NCI-H1417 treated with DMSO at 0.1 percent for 48 hours (cell line): ENCODE results near the gene TTC1.
"Not testable (repeated sequence)": the region's sequence is repeated elsewhere in the genome, so short reads cannot be mapped to it uniquely, and the experiment has no call there.

Source experiments
- DNase-seq: peaks from one replicate; lab custom pipeline; 2025; lab: John Stamatoyannopoulos, UW

The TTC1 gene

GRCh38 chr5:160008877-160009590 lies at the start of gene TTC1:
Gene TTC1, plus strand, starts transcription at chr5:160009139. Its CDS starts 1,390 bp downstream, at chr5:160010529.
- DNase-seq: peak; percentile 81

DNA sequence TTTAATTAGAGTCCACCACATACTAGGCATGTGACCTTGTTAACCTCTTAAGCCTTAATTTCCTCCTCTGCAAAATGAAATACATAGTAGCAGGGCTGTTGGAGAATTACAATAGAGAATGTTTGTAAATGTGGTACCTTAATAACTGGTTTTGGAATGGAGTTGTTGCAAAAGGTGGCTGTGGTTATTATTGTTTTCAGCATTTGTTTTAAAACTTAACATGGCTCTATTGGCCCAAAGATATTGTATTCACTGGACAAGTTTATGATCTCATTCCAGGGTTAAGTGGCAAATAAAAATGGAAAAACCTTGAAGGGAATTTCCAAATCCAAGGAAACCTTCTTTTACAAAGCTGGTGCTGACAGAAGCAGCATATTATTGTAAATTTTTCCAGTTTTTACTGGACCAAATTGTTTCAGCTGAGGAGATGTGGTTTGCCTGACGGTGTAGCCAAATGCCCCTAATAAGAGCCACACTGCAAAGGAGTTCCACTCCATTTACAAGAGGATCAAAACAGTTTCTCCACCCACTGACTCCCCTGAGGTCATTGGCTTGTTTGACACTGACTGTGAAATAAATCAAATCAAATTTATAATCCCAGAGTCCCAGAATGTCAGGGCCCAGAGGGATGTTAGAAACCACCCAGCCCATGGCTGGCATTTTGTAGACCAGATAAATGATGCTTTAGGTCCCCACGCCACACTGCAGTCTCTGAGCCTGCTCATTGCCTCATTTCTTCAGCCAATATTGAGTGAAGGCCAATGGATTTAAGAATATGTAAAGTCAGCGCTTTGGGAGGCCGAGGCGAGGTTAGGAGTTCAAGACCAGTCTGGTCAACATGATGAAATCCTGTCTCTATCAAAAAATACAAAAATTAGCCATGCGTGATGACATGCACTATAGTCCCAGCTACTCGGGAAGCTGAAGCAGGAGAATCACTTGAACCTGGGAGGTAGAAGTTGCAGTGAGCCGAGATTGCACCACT lies 47.5 kb upstream of the TTC1 start:
- DNase-seq: no peak

GRCh38 chr5:159962214-159962613 lies 46.7 kb upstream of the TTC1 start:
- DNase-seq: no peak

DNA sequence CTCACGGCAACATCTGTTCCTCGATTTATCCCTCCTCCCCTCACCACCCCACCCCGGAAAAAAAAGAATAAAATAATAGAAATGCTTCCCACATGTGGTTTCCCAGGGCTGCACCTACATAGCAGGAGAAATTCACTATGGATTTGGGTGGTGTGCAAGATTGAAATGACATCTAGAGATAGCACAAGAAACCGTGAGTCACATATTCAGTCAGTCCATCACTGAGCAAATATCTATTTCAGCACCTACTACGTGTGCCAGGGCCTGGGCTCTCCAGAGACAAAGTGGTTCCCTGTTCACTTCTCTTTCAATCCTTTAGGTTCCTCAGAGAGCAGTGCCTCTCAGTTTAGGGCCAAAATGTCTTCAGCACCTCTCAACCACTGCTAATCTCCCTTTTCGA lies 45.0 kb upstream of the TTC1 start:
- no peak for DNase-seq

GRCh38 chr5:159965031-159965837 lies 43.7 kb upstream of the TTC1 start:
- DNase-seq: no peak

DNA sequence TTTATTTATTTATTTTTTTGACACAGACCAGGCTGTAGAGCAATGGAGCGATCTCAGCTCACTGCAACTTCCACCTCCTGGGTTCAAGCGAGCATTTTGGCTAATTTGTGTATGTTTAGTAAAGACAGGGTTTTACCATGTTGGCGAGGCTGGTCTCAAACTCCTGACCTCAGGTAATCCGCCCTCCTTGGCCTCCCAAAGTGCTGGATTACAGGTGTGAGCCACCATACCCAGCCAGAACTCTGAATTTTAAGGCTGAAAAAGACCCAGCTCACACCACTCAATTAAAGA lies 43.2 kb upstream of the TTC1 start:
- not testable (repeated sequence) for DNase-seq

DNA sequence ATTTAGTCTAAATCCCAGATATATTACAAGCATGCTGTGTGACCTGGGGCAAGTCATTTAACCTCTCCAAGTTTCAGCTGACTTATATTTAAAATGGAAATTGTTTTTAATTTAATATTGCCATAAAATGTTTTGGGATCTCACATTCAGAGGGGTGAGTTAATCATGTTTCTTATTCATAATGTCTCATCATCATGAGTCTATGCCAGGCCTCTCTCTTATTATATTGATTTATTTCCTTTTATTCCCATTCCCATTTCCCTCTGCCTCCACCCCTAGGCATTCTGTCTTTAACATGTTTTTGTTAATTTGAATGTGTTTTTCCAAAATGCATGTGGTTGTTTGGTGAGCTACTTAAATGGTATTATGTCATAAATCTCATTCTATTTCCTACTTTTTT lies 39.0 kb upstream of the TTC1 start:
- no peak for DNase-seq

GRCh38 chr5:159971038-159971437 lies 37.9 kb upstream of the TTC1 start:
- no peak for DNase-seq

- DNase-seq: no peak
Measured at GRCh38 chr5:159971514-159971913, 37.4 kb upstream of the TTC1 start.

DNA sequence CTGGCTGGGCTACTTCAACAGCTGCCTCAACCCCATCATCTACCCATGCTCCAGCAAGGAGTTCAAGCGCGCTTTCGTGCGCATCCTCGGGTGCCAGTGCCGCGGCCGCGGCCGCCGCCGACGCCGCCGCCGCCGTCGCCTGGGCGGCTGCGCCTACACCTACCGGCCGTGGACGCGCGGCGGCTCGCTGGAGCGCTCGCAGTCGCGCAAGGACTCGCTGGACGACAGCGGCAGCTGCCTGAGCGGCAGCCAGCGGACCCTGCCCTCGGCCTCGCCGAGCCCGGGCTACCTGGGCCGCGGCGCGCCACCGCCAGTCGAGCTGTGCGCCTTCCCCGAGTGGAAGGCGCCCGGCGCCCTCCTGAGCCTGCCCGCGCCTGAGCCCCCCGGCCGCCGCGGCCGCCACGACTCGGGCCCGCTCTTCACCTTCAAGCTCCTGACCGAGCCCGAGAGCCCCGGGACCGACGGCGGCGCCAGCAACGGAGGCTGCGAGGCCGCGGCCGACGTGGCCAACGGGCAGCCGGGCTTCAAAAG lies 36.9 kb upstream of the TTC1 start:
- no peak for DNase-seq

- no peak for DNase-seq
Measured at GRCh38 chr5:159972538-159973362, 36.2 kb upstream of the TTC1 start.

- no peak for DNase-seq
Measured at GRCh38 chr5:159975462-159976019, 33.4 kb upstream of the TTC1 start.

DNA sequence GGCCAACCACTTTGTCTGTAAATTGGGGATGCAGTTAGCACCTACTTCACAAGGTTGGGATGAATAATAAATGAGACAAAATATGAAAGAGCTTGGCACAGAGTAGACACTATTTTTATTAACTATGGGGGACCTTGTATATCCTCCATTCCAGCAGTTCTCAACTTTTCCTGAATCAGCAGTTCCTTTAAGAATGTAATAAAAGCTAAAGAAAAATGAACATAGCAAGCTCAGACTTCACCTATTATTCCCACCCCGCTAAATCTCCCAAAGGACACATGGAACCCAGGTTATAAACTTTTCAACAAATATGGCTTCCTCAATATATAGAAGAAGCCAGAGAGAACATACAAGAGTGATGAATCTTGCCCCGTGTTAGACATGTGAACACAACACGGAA lies 32.0 kb upstream of the TTC1 start:
- DNase-seq: no peak

DNA sequence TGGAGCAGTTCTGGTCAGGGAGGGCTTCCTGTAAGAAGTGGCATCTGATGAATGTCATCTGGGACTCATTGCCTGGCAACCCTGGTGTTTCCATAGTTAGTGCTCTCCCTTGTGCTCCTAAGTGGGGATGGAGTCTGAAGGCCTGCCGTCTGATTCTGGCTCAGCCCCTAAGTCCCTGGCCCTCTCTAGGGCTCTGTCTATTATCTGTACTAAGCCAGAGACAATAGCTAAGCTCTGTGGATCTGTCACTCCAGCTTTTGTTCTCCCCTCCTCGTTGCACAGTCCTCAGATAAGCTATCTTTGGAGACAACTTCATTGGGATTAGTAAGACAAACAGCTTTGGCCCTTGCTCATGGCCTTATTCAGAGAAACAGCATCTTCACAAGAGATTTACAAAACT lies 30.6 kb upstream of the TTC1 start:
- DNase-seq: no peak

DNA sequence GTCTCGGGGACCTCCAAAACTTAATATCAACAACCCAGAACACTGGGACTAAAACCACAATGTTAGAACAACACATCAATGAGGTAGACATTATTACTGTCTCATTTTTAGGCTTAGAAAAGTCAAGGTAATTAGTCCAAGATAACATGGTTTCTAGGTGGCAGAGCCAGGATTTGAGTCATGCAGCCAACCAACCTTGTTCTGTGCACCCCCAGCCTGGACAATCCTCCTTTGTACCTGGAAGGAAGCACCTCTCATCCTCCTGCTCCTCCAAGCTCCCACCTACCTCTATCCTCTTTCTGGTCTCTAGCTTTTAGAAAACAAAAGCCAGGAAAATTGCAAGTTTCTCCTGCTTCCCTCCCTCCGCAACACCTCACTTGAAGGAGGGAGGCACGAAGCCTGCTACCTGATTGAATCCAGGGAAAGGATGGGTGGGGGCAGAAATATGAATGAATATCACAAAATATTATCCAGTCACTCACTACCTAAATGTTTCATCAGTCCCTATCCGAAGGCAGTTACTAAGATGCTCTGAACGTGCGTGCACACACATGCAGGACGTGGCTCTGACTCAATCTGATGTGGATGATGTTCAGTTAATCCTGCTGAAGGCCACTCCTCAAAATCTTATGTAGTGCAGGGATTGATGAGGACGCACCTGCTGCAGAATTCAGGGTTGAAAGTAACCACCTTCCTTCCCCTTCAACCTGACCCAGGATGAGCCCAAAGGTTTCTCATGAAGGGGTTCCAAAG lies 26.3 kb upstream of the TTC1 start:
- no peak for DNase-seq

DNA sequence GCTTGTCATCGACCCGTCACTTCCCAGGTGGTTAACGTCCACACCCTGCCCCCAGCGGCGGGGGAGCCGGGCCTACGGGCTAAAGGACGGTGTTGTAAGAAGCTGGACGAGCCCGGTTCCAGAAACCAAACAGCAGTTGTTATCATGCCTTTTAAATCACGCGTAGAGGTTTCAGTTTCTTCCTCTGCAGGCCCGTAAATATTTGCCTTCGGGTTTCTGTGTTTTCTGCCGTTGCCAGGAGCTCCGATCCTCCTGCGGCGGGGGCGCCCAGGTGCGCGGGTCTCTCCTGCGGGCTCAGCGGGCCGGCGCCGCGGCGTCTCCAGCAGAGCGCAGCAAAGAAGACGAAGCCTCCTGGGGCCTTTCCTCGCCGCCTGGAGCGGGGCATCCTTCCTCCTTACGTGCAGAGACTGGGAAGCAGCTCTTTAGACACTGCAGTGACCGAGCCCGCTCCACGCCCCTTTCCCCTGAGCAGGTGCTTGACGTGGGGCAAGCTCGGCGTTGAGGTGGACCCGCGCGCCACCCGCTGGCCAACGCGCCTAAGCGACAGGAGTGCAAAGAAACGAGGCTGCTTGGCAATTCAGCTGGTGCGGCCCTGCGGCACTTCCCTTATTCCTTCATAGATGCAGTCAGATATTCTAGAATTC lies 21.8 kb upstream of the TTC1 start:
- peak; percentile 40 for DNase-seq

DNA sequence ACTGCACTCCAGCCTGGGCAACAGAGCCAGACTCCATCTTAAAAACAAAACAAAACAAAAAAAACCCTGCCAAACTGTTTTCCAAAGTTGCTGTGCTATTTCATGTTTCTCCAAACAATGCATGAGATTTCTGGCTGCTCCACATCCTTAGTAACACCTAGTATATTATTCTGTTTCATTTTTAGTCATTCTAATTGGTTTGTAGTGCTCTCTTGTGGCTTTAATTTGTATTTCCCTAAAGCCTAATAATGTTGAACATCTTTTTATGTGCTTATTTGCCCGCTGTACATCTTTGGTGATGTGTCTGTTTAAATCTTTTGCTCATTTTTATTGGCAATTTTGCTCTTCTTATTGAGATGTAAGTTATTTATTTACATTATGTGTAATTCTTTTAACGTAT lies 18.4 kb upstream of the TTC1 start:
- DNase-seq: no peak

GRCh38 chr5:159992566-159992965 lies 16.4 kb upstream of the TTC1 start:
- no peak for DNase-seq

DNA sequence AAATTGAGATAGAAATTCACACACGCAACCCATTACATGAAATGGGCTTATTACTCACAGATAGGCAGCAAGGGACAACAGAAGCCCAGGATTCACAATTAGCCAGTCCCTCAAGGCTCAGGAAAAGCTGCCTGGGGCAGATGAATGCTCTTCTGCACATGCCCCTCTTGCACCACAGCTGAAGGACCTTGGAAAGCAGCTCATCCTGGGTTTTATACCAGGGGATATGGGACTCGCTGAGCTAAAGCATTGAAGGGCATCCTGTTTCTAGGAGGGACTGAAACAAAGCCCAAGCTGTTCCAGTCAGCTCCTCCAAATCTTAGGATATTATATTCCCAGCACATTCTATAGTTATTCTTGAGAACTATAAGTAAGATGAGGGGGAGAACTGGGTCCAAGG lies 15.7 kb upstream of the TTC1 start:
- no peak for DNase-seq

GRCh38 chr5:159995907-159996306 lies 13.0 kb upstream of the TTC1 start:
- no peak for DNase-seq
